Lung (tissue), 12 donors: Measurements from ENCODE around the gene GRIP1. TPM values are rescaled to one million over a fixed set of nuclear protein-coding genes. Genes with fewer than 3 reads are reported as not detected.

ENCODE experiments used
- ATAC-seq: fragments of 200-7000 bp; cut with Tn5 transposase; one replicate; pipeline ENCODE4 v1.9.1; 2020; ENCODE audit warnings: moderate number of reproducible peaks; ENCODE audit not compliant: insufficient read depth, low FRiP score
- DNase-seq, 3 donors: peaks; one replicate each; pipeline ENCODE4 v3.0.0-alpha.2; 2013 to 2017
- H3K27ac ChIP-seq, 2 donors: one replicate each; pipeline ENCODE4 v1.5.1; 2013; ENCODE audit warnings: mild to moderate bottlenecking in 2 of 2, moderate library complexity in 2 of 2, control low read depth in 1 of 2, inconsistent platforms in 1 of 2, low read depth in 1 of 2, low read length in 1 of 2
- H3K27me3 ChIP-seq, 3 donors: one replicate each; pipeline ENCODE4 v1.5.1; 2013; ENCODE audit warnings: low read length in 2 of 3; ENCODE audit not compliant: control insufficient read depth in 3 of 3, insufficient read depth in 3 of 3
- H3K36me3 ChIP-seq, 4 donors: one replicate each; pipeline ENCODE4 v1.5.1; 2013; ENCODE audit warnings: low read length in 4 of 4, mild to moderate bottlenecking in 1 of 4, moderate library complexity in 1 of 4; ENCODE audit not compliant: control insufficient read depth in 4 of 4, insufficient read depth in 4 of 4
- H3K4me1 ChIP-seq, 5 donors: one replicate each; pipeline ENCODE4 v1.5.1; 2013; ENCODE audit warnings: low read length in 5 of 5, mild to moderate bottlenecking in 2 of 5, moderate library complexity in 1 of 5; ENCODE audit not compliant: control insufficient read depth in 5 of 5, insufficient read depth in 5 of 5
- H3K4me3 ChIP-seq: one replicate; pipeline ENCODE4 v1.5.1; 2013; ENCODE audit warnings: mild to moderate bottlenecking, control low read depth, moderate library complexity
- H3K9ac ChIP-seq, 2 donors: one replicate each; pipeline ENCODE4 v1.5.1; 2013; ENCODE audit warnings: low read length in 2 of 2, control low read depth in 1 of 2; ENCODE audit not compliant: insufficient read depth in 1 of 2
- H3K9me3 ChIP-seq, 4 donors: one replicate each; pipeline ENCODE4 v1.5.1; 2013; ENCODE audit warnings: low read length in 3 of 4, mild to moderate bottlenecking in 1 of 4, moderate library complexity in 1 of 4; ENCODE audit not compliant: control insufficient read depth in 4 of 4, insufficient read depth in 3 of 4
- CTCF ChIP-seq: IDR thresholded peaks from 2 replicates; pipeline ENCODE4 v1.5.1; 2012; ENCODE audit warnings: mild to moderate bottlenecking; ENCODE audit errors: control extremely low read depth, extremely low read depth
- WGBS, 2 donors: extraction: QIAGEN DNeasy Blood & Tissue Kit; methylation state at CpG; one replicate each; pipeline ENCODE4 v1.1.7; 2013; 5-methylcytosine and 5-hydroxymethylcytosine counted together
- polyA plus RNA-seq, 2 donors: library from polyadenylated mRNA; stranded (reverse); fragments of 200-250 nt; gene quantifications; one replicate each; pipeline ENCODE4 v1.2.1, GENCODE V29; 2013
- total RNA-seq, 2 donors: library from RNA; depleted of rRNA in 1 of 2; stranded (reverse); fragments of >200 nt in 1 of 2; gene quantifications; one replicate each; pipeline ENCODE4 v1.2.1, GENCODE V29; 2014 to 2021
- donor health status: control.
- donor health status: control.
- donor health status: Bipolar disorder and iron deficiency.
- donor health status: healthy.
- donor health status: DM: yes; HTN: yes; CAD: no.

Gene GRIP1
- total and polyA plus RNA-seq, 4 donors = 0.20 to 3.6 (median 0.83) TPM

GRCh38 chr12:66674495-66675122 is 4.3 kb downstream of the GRIP1 start:
- WGBS, 2 donors = 44 to 51% methylated on average over 4 of the region's 4 CpGs
- no peak for TF ChIP-seq CTCF
- no peak for DNase-seq
- H3K9me3 ChIP-seq = no peaks in the 10 kb centered on the region
- H3K36me3 ChIP-seq = no peaks in the 10 kb centered on the region
- no peaks in the 10 kb centered on the region for H3K27me3 ChIP-seq
- H3K4me1 ChIP-seq = peaks cover 0 to 2% (median 0%) of the 10 kb centered on the region in 5 donors
- ATAC-seq = no peak
- no peak overlapping the region for H3K4me3 ChIP-seq
- no peak overlapping the region for H3K27ac ChIP-seq
- no peak overlapping the region for H3K9ac ChIP-seq

GRCh38 chr12:66669541-66669940 is 9.3 kb downstream of the GRIP1 start:
- 81 to 93% methylated on average over 2 of the region's 2 CpGs for WGBS, 2 donors
- Histone ChIP-seq H3K4me1 (no peaks in the 10 kb centered on the region), H3K27me3 (no peaks in the 10 kb centered on the region), H3K9ac (no peak overlapping the region), H3K9me3 (no peaks in the 10 kb centered on the region), H3K36me3 (no peaks in the 10 kb centered on the region), H3K27ac (no peak overlapping the region), H3K4me3 (no peak overlapping the region)
- DNase-seq (no peak), ATAC-seq (no peak)
- no peak for TF ChIP-seq CTCF

GRCh38 chr12:66668311-66668710 is 10.6 kb downstream of the GRIP1 start:
- 55 to 60% methylated on average over 2 of the region's 2 CpGs for whole genome bisulfite sequencing, 2 donors
- no peaks in the 10 kb centered on the region for H3K27me3 ChIP-seq
- DNase-seq (peak in 2 of 3 donors; percentile 47 to 65), ATAC-seq (no peak)
- no peak overlapping the region for H3K4me3 ChIP-seq
- no peak for TF ChIP-seq CTCF
- H3K4me1 ChIP-seq = peaks cover 0 to 2% (median 0%) of the 10 kb centered on the region in 5 donors
- H3K27ac ChIP-seq = no peak overlapping the region
- H3K9ac ChIP-seq = no peak overlapping the region
- H3K36me3 ChIP-seq = no peaks in the 10 kb centered on the region
- no peaks in the 10 kb centered on the region for H3K9me3 ChIP-seq

- no peak for ATAC-seq
- TF ChIP-seq CTCF = no peak
- DNase-seq = no peak
- no peaks in the 10 kb centered on the region for H3K9me3 ChIP-seq
- H3K36me3 ChIP-seq = no peaks in the 10 kb centered on the region
- no peaks in the 10 kb centered on the region for H3K27me3 ChIP-seq
- no peak overlapping the region for H3K27ac ChIP-seq
- no peak overlapping the region for H3K4me3 ChIP-seq
- peaks cover 0 to 6% (median 0%) of the 10 kb centered on the region in 5 donors for H3K4me1 ChIP-seq
- no peak overlapping the region for H3K9ac ChIP-seq
Measured at GRCh38 chr12:66667906-66668305, 11.0 kb downstream of the GRIP1 start.
